IPS-18a (cell line): Measurements from ENCODE around the gene RDH13.
A peak's percentile ranks its signal among the peaks of the same experiment; 100 is the strongest.
"Not testable (repeated sequence)": the region's sequence is repeated elsewhere in the genome, so short reads cannot be mapped to it uniquely, and the experiment has no call there.

Experiments used
- H3K27ac ChIP-seq: one replicate; pipeline ENCODE4 v1.5.1; 2013; ENCODE audit warnings: low read length
- H3K27me3 ChIP-seq: one replicate; pipeline ENCODE4 v1.6.1; 2013; ENCODE audit warnings: mild to moderate bottlenecking, low read length; ENCODE audit not compliant: control insufficient read depth, insufficient read depth
- H3K36me3 ChIP-seq: one replicate; pipeline ENCODE4 v1.6.1; 2013; ENCODE audit warnings: low read depth, low read length; ENCODE audit not compliant: control insufficient read depth
- H3K4me1 ChIP-seq: one replicate; pipeline ENCODE4 v1.6.1; 2013; ENCODE audit warnings: low read depth, low read length; ENCODE audit not compliant: control insufficient read depth
- H3K4me3 ChIP-seq: one replicate; pipeline ENCODE4 v1.5.1; 2013; ENCODE audit warnings: low read length
- H3K9ac ChIP-seq: one replicate; pipeline ENCODE4 v1.6.1; 2013; ENCODE audit warnings: mild to moderate bottlenecking, low read length, moderate library complexity
- H3K9me3 ChIP-seq: one replicate; pipeline ENCODE4 v1.6.1; 2013; ENCODE audit warnings: low read depth, low read length; ENCODE audit not compliant: control insufficient read depth

RDH13 gene

DNA sequence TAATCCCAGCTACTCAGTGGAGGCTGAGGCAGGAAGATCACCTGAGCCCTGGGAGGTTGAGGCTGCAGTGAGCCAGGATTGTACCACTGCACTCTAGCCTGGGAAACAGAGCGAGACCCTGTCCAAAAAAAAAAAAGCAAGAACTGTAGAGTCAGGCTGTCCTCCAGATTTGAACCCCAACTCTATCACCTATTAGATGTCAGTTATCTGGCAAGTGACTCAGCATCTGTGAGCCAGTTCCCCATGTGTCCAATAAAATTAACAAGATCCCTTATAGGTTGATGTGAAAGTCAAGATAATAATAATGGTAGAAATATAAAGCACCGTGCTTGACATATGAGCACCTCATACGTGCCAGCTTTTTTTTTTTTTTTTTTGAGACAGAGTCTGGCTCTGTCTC, 46.9 kb downstream of the RDH13 start:
- no peak overlapping the region for H3K4me3 ChIP-seq
- H3K27ac ChIP-seq: no peak overlapping the region
- H3K36me3 ChIP-seq: no peaks in the 10 kb centered on the region
- H3K27me3 ChIP-seq: no peaks in the 10 kb centered on the region
- H3K9me3 ChIP-seq: no peaks in the 10 kb centered on the region
- H3K9ac ChIP-seq: no peak overlapping the region
- no peaks in the 10 kb centered on the region for H3K4me1 ChIP-seq

DNA sequence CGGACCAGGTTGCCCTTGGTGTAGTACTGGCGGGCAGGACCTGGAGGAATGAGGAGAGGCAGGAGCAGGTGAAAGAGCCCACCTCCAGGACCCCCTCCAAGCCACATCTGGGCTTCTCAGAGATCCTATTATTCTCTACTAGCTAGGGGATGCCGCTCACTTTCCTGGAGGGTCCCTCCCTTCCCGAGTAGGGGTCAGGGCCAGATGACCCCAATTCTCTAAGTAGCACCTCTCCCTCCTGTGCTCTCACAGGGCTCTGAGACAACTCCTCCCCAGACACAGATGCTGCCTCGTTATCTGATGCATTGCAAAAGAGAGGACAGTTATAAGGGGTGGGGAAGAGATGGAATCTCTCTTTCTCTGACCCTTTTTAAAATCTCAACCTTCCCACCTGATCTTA, 47.8 kb downstream of the RDH13 start:
- H3K36me3 ChIP-seq: no peaks in the 10 kb centered on the region
- no peak overlapping the region for H3K4me3 ChIP-seq
- H3K4me1 ChIP-seq: no peaks in the 10 kb centered on the region

DNA sequence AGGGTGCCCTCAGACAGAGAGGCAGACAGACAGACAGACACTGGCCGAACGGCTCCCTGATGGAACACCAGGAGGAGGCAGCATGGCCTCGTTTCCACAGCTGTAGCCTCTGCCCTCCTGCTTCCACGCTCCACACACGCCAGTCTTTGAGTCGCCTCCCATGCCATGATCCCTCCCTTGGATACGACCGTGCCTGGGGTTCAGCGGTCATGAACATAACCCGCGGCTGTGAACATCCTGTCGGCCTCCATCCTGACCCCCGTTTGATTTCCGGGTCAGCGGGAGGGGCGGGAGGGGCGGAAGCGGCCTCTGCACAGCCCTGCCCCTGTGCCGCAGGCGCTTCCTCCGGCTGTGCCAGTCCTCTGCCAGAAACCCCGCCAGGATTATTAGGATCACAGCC, 48.2 kb downstream of the RDH13 start:
- no peaks in the 10 kb centered on the region for H3K4me1 ChIP-seq
- H3K27ac ChIP-seq: no peak overlapping the region
- no peak overlapping the region for H3K4me3 ChIP-seq
- H3K9ac ChIP-seq: no peak overlapping the region
- H3K27me3 ChIP-seq: no peaks in the 10 kb centered on the region
- no peaks in the 10 kb centered on the region for H3K36me3 ChIP-seq
- H3K9me3 ChIP-seq: no peaks in the 10 kb centered on the region

More for the DNA sequence above, 47.8 kb downstream of the RDH13 start:
- H3K9me3 ChIP-seq: no peaks in the 10 kb centered on the region
- no peaks in the 10 kb centered on the region for H3K27me3 ChIP-seq
- H3K9ac ChIP-seq: no peak overlapping the region
- H3K27ac ChIP-seq: no peak overlapping the region

DNA sequence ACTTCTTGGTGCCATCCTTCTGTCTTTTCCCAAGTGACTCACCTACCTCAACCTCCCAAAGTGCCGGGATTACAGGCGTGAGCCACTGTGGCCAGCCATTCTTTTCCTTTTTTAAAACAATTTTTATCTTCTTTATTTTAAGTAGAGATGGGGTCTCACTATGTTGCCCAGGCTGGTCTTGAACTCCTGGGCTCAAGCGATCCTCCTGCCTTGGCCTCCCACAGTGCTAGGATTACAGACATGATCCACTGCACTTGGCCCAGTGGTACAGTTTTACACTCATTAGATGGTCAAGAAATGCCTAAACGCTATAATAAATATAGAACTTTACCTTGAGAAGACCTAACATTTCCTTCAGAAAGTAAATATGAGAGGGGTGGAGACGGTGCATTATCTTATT, 49.4 kb downstream of the RDH13 start:
- H3K4me1 ChIP-seq: no peaks in the 10 kb centered on the region
- no peak overlapping the region for H3K4me3 ChIP-seq
- no peaks in the 10 kb centered on the region for H3K27me3 ChIP-seq
- no peaks in the 10 kb centered on the region for H3K9me3 ChIP-seq
- no peaks in the 10 kb centered on the region for H3K36me3 ChIP-seq
- H3K27ac ChIP-seq: no peak overlapping the region
- H3K9ac ChIP-seq: no peak overlapping the region

DNA sequence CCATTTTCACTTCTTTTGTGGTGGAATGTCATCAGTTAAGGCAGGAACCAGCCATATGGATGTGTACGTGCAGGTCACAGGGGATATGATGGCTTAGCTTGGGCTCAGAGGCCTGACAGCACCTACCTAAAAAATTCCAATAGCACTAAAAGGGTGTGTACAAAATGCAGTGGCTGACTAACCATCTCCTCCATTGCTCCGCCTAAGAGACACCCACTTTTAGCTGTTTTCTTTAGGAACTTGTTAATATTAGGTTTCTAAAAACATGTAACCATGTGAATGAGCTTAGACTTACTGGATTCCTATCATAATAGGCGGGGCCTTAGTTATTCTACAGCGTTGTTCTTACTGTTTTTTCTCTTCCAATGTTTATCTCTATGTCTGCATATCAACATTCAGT, 50.6 kb downstream of the RDH13 start:
- no peaks in the 10 kb centered on the region for H3K9me3 ChIP-seq
- H3K4me3 ChIP-seq: no peak overlapping the region
- no peaks in the 10 kb centered on the region for H3K36me3 ChIP-seq
- no peaks in the 10 kb centered on the region for H3K27me3 ChIP-seq
- H3K27ac ChIP-seq: no peak overlapping the region
- H3K4me1 ChIP-seq: peaks cover 4% of the 10 kb centered on the region
- no peak overlapping the region for H3K9ac ChIP-seq

DNA sequence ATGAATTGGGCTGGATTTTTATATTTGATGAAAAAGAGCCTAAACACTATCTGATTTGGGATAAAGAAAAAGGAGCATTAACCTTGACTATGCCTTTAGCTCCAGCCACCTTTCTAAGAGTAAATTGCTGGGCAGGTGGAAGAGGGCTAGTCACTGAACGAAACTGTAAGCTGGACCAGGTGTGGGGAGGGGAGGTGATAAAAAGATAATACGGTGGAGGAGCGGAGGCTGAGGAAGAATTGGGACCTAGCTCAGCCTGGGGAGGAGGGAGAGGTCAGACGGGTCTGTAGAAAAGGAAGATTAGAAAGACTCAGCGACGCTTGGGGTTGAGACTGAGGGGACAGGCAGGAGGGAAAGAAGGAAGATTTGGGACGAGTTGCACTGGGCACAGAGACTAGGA, 52.4 kb downstream of the RDH13 start:
- not testable (repeated sequence) for H3K36me3 ChIP-seq, H3K27me3 ChIP-seq, H3K4me1 ChIP-seq, H3K9ac ChIP-seq, H3K4me3 ChIP-seq, H3K27ac ChIP-seq, H3K9me3 ChIP-seq

DNA sequence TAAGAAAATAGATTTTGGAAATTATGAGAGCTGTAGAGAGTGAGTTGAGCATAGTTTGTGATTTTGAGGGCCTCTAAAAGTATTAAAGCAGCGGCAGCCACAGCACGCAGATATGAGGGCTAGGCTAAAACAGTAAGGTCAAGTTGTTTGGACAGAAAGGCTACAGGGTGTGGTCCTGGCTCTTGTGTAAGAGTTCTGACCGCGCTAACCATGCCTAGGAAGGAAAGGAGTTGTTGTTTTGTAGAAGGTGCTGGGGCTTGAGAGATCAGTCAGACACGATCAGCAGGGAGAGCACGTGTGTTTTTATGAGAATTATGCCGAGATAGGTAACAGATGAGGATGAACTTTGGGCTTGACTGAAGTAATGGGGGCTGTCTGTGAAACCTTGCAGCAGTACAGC, 54.2 kb downstream of the RDH13 start:
- not testable (repeated sequence) for H3K27me3 ChIP-seq, H3K9me3 ChIP-seq, H3K4me3 ChIP-seq, H3K9ac ChIP-seq, H3K4me1 ChIP-seq, H3K36me3 ChIP-seq, H3K27ac ChIP-seq

DNA sequence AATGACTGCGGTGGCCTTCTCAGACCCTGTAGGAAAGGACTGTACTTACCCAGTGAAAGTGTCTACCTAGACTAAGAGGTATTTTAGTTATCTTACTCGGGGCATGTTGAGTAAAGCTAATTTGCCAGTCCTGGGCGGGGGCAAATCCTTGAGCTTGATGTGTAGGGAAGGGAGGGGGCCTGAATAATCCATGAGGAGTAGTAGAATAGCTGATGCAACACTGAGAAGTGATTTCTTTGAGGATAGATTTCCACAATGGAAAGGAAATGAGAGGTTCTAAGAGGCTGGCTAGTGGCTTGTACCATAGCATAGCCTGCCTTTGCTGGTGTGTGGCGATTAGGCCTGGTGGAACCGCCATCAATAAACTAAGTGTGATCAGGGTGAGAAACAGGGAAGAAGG, 54.8 kb downstream of the RDH13 start:
- not testable (repeated sequence) for H3K27me3 ChIP-seq, H3K9me3 ChIP-seq, H3K36me3 ChIP-seq, H3K9ac ChIP-seq, H3K27ac ChIP-seq, H3K4me1 ChIP-seq
- peak overlapping the region; percentile 70 for H3K4me3 ChIP-seq

DNA sequence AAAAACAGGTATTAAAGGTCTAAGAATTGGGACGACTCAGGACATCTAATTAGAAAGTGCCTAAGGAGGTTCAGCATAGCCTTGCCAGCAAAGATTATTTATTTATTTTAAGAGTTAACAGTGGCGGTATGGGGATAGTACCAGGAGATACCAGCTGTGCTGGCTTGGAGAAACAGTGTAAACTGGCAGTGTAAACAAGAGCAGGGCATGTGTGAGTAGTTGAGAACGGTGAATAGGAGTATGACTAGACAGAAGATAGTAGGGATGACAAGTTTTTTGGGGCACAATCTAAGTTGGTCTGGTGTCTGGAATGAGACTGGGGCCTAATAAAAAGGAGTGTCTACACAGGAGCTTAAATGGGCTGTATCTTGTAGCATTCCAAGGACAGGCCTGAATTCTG, 55.4 kb downstream of the RDH13 start:
- H3K4me3 ChIP-seq: peak overlapping the region; percentile 70
- not testable (repeated sequence) for H3K27ac ChIP-seq, H3K9me3 ChIP-seq, H3K4me1 ChIP-seq, H3K9ac ChIP-seq, H3K36me3 ChIP-seq, H3K27me3 ChIP-seq

DNA sequence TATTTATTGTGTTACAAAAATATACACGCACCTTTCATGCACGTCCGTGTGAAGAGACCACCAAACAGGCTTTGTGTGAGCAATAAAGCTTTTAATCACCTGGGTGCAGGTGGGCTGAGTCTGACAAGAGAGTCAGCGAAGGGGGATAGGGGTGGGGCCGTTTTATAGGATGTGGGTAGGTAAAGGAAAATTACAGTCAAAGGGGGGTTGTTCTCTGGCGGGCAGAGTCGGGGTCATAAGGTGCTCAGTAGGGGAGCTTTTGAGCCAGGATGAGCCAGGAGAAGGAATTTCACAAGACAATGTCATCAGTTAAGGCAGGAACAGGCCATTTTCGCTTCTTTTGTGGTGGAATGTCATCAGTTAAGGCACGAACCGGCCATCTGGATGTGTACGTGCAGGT, 56.2 kb downstream of the RDH13 start:
- not testable (repeated sequence) for H3K9me3 ChIP-seq, H3K27me3 ChIP-seq, H3K4me1 ChIP-seq, H3K27ac ChIP-seq, H3K36me3 ChIP-seq
- H3K4me3 ChIP-seq: peak overlapping the region; percentile 70
- peak overlapping the region; percentile 27 for H3K9ac ChIP-seq

DNA sequence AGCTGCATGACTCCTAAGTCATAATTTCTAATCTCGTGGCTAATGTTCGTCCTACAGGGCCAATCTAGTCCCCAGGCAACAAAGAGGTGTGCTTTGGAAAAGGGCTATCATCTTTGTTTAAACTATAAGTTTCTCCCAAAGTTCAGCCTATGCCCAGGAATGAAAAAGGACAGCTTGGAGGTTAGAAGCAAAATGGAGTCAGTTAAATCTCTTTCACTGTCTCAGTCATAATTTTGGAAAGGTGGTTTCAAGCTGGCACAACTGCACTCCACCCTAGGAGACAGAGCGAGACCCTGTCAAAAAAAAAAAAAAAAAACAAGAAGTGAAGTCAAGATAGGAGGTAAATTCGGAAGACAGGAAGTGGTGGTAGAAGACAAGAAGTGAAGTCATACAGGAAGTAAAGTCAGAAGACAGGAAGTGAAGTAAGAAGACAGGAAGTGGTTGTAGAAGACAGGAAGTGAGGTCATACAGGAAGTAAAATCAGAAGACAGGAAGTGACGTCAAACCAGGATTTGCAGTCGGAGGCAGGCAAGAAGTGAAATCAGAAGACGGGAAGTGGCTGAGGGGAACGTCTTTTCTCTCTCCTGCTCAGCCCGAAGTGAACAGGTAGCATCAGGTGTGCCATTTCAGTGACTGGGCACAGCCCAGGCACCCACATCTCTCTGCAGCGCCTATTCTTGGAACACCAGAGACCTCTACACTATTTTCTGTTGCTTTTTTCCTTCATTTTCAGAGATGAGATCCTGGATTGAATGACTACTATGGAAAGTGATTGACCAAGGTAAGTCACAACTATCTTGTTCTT, 57.1 kb downstream of the RDH13 start:
- H3K9ac ChIP-seq: peak overlapping the region; percentile 27

DNA sequence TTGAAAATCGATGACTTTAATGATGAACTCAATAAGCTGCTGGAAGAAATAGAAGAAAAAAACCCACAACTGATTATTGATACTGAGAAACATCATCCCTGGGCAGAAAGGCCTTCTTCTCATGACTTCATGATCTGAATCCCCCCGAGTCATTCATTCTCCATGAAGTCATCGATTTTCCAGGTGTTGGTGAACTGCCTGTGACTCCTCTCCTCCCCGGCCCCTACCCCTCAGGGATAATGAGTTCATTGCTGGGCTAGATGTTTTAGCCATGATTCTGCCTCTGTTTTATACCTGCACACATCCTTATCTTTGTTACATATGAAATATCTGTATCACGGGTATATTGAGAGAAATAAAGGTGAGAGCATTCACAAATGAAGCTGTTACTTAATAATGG, 62.2 kb downstream of the RDH13 start:
- no peak overlapping the region for H3K4me3 ChIP-seq
- peaks cover 5% of the 10 kb centered on the region for H3K4me1 ChIP-seq
- no peak overlapping the region for H3K27ac ChIP-seq
- H3K36me3 ChIP-seq: peaks cover 18% of the 10 kb centered on the region
- no peak overlapping the region for H3K9ac ChIP-seq
- peaks cover 4% of the 10 kb centered on the region for H3K9me3 ChIP-seq
- H3K27me3 ChIP-seq: no peaks in the 10 kb centered on the region

More for the DNA sequence above, 57.1 kb downstream of the RDH13 start:
- peak overlapping the region; percentile 70 for H3K4me3 ChIP-seq
- H3K27ac ChIP-seq: no peak overlapping the region
- H3K27me3 ChIP-seq: no peaks in the 10 kb centered on the region
- H3K9me3 ChIP-seq: peaks cover 4% of the 10 kb centered on the region
- H3K36me3 ChIP-seq: peaks cover 6% of the 10 kb centered on the region
- peaks cover 9% of the 10 kb centered on the region for H3K4me1 ChIP-seq
